HepG2 (cell line): ENCODE results near the gene SURF1. TPM values are rescaled to one million over a fixed set of nuclear protein-coding genes. Genes with fewer than 3 reads are reported as not detected.

Source experiments
- HNRNPUL1 ChIP-seq: fragments of 200-400 bp; formaldehyde crosslinking; IDR thresholded peaks from 2 replicates; pipeline ENCODE4 v1.6.1; 2017; ENCODE audit warnings: low read depth, mild to moderate bottlenecking, low read length, moderate library complexity
- ISX ChIP-seq: sonication (generic); formaldehyde crosslinking; conservative IDR thresholded peaks from 2 replicates; pipeline ENCODE4 v1.5.0; 2020; ENCODE audit warnings: missing genetic modification reagents
- MED1 ChIP-seq: sonication (generic); formaldehyde crosslinking; IDR thresholded peaks from 2 replicates; pipeline ENCODE4 v1.4.0; 2020; ENCODE audit warnings: missing genetic modification reagents
- NCOR1 ChIP-seq: fragments of 200-600 bp; sonication (generic); IDR thresholded peaks from 2 replicates; pipeline ENCODE4 v1.7.0; 2017; ENCODE audit warnings: antibody characterized with exemption, low read length, borderline replicate concordance
- PITX1 ChIP-seq: sonication (generic); formaldehyde crosslinking; IDR thresholded peaks from 2 replicates; pipeline ENCODE4 v1.5.1; 2020; ENCODE audit warnings: mild to moderate bottlenecking, missing genetic modification reagents
- RFXAP ChIP-seq: sonication (generic); formaldehyde crosslinking; IDR thresholded peaks from 2 replicates; pipeline ENCODE4 v1.4.0; 2020; ENCODE audit warnings: missing genetic modification reagents, borderline replicate concordance
- TGIF2 ChIP-seq: IDR thresholded peaks from 2 replicates; pipeline ENCODE4 v1.6.1; 2016; ENCODE audit warnings: control low read depth, missing compliant biosample characterization
- ZKSCAN8 ChIP-seq: IDR thresholded peaks from 2 replicates; pipeline ENCODE4 v1.6.1; 2016; ENCODE audit warnings: borderline replicate concordance, missing genetic modification reagents, missing compliant biosample characterization
- ZNF101 ChIP-seq: sonication (generic); formaldehyde crosslinking; IDR thresholded peaks from 2 replicates; pipeline ENCODE4 v1.4.0; 2020; ENCODE audit warnings: mild to moderate bottlenecking, low read depth, missing genetic modification reagents, borderline replicate concordance
- ZNF557 ChIP-seq: sonication (generic); formaldehyde crosslinking; IDR thresholded peaks from 2 replicates; pipeline ENCODE4 v1.4.0; 2020; ENCODE audit warnings: missing genetic modification reagents
- polyA plus RNA-seq, 8 experiments: library from polyadenylated mRNA; depleted of rRNA in 3 of 8; stranded (reverse) in 7 of 8; unstranded in 1 of 8; fragments of >200 nt; fragmentation: Illumina TruSeq in 4 of 8; extraction: Trizol in 4 of 8; gene quantifications; 2 replicates each; pipeline versions ENCODE4 v1.2.1 to v1.2.3, GENCODE V29; 2011 to 2016; ENCODE audit warnings: low read depth in 4 of 8, missing spikeins in 1 of 8, mixed read lengths in 1 of 8; ENCODE audit not compliant: insufficient read depth in 1 of 8
- total RNA-seq, 5 experiments: library from RNA; depleted of rRNA; stranded (reverse); fragments of >200 nt; fragmentation: Illumina TruSeq; extraction: Trizol; gene quantifications; 2 replicates each; pipeline ENCODE4 v1.2.3, GENCODE V29; 2016; ENCODE audit warnings: low read depth in 1 of 5
- TF ChIP-seq, protein P1 (sequence below), 2 experiments: sonication (generic) in 1 of 2; formaldehyde crosslinking in 1 of 2; IDR thresholded peaks; 2 replicates each; pipeline versions ENCODE4 v1.4.0 to v1.6.1; 2018 to 2020; ENCODE audit warnings: missing genetic modification reagents in 2 of 2, borderline replicate concordance in 1 of 2, low read depth in 1 of 2, mild to moderate bottlenecking in 1 of 2, missing biosample characterization in 1 of 2
- TF ChIP-seq, protein P2 (sequence below): sonication (generic); formaldehyde crosslinking; IDR thresholded peaks from 2 replicates; pipeline ENCODE4 v1.5.0; 2020; ENCODE audit warnings: missing genetic modification reagents
- TF ChIP-seq, protein P3 (sequence below): fragments of 450-650 bp; IDR thresholded peaks from 2 replicates; pipeline ENCODE4 v1.6.1; 2017; ENCODE audit warnings: mild to moderate bottlenecking
- TF ChIP-seq, protein P4 (sequence below): sonication (generic); formaldehyde crosslinking; IDR thresholded peaks from 2 replicates; pipeline ENCODE4 v1.9.0; 2021; ENCODE audit warnings: missing genetic modification reagents, borderline replicate concordance
- TF ChIP-seq, protein P5 (sequence below): sonication (generic); formaldehyde crosslinking; IDR thresholded peaks from 2 replicates; pipeline ENCODE4 v1.4.0; 2020; ENCODE audit warnings: missing genetic modification reagents

The SURF1 gene
- total and polyA plus RNA-seq, 2 of the 13 experiments (the other 11 are each of a cell fraction or from before 2014, with no cell fraction given), result 17.8 to 40.7 TPM

DNA sequence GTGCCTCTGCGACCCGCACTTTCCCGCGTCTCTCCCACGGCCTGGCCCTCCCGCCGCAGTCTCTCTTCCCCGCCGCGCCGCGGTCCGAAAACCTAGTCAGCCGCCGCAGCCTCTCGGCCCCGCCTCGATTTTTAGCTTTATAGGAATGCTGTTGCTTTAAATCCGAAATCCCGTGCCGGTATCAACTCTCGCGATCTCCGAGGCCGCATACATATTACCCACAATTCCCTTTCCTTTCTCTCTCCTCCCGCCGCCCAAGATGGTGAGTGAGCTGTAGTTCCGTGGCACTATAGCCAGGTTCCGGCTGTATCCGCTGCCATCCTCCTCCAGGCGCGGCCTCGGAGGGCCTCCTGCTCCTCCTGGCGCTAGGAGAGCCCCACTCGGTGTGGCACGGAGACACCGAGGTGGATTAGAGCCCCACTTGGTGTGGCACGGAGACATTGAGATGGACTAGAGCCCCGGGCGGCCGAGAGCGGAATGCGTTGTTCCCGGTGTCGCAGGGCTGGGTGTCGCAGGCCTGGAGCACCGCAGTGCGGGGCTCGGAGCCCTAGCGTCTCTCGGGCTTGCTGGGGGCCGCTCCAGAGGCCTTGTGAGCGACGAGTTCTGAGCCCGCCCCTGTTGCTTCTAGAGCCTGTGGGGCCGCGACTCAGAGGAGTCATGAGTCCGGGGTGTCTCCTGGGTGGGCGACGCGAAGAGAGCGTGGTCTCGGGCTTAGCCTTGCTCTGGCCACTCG lies 8.1 kb downstream of the SURF1 start, which contains the start of the genes MED22 and RPL7A (continued):
- TF ChIP-seq, protein P1, sequence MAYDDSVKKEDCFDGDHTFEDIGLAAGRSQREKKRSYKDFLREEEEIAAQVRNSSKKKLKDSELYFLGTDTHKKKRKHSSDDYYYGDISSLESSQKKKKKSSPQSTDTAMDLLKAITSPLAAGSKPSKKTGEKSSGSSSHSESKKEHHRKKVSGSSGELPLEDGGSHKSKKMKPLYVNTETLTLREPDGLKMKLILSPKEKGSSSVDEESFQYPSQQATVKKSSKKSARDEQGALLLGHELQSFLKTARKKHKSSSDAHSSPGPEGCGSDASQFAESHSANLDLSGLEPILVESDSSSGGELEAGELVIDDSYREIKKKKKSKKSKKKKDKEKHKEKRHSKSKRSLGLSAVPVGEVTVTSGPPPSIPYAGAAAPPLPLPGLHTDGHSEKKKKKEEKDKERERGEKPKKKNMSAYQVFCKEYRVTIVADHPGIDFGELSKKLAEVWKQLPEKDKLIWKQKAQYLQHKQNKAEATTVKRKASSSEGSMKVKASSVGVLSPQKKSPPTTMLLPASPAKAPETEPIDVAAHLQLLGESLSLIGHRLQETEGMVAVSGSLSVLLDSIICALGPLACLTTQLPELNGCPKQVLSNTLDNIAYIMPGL (CRISPR knock-in tag; IDR thresholded peaks at IDR 0.05; ENCODE audit: borderline replicate concordance in 1 of 2, low read depth in 1 of 2), result peak; percentile 82 to 87; a peak in 3 of 4 replicates
- TF ChIP-seq, protein P2, sequence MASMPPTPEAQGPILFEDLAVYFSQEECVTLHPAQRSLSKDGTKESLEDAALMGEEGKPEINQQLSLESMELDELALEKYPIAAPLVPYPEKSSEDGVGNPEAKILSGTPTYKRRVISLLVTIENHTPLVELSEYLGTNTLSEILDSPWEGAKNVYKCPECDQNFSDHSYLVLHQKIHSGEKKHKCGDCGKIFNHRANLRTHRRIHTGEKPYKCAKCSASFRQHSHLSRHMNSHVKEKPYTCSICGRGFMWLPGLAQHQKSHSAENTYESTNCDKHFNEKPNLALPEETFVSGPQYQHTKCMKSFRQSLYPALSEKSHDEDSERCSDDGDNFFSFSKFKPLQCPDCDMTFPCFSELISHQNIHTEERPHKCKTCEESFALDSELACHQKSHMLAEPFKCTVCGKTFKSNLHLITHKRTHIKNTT, result no peak
- TF ChIP-seq TGIF2 (CRISPR knock-in tag), result peak; percentile 56; the same call in 1 of the 2 replicates
- TF ChIP-seq, protein P3, sequence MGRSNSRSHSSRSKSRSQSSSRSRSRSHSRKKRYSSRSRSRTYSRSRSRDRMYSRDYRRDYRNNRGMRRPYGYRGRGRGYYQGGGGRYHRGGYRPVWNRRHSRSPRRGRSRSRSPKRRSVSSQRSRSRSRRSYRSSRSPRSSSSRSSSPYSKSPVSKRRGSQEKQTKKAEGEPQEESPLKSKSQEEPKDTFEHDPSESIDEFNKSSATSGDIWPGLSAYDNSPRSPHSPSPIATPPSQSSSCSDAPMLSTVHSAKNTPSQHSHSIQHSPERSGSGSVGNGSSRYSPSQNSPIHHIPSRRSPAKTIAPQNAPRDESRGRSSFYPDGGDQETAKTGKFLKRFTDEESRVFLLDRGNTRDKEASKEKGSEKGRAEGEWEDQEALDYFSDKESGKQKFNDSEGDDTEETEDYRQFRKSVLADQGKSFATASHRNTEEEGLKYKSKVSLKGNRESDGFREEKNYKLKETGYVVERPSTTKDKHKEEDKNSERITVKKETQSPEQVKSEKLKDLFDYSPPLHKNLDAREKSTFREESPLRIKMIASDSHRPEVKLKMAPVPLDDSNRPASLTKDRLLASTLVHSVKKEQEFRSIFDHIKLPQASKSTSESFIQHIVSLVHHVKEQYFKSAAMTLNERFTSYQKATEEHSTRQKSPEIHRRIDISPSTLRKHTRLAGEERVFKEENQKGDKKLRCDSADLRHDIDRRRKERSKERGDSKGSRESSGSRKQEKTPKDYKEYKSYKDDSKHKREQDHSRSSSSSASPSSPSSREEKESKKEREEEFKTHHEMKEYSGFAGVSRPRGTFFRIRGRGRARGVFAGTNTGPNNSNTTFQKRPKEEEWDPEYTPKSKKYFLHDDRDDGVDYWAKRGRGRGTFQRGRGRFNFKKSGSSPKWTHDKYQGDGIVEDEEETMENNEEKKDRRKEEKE, result no peak
- TF ChIP-seq, protein P4, sequence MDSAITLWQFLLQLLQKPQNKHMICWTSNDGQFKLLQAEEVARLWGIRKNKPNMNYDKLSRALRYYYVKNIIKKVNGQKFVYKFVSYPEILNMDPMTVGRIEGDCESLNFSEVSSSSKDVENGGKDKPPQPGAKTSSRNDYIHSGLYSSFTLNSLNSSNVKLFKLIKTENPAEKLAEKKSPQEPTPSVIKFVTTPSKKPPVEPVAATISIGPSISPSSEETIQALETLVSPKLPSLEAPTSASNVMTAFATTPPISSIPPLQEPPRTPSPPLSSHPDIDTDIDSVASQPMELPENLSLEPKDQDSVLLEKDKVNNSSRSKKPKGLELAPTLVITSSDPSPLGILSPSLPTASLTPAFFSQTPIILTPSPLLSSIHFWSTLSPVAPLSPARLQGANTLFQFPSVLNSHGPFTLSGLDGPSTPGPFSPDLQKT (CRISPR knock-in tag), result no peak
- TF ChIP-seq NCOR1, result peak; percentile 42; the same call in 1 of the 2 replicates
- TF ChIP-seq RFXAP (CRISPR knock-in tag), result peak; percentile 71; the same call in 1 of the 2 replicates
- TF ChIP-seq HNRNPUL1, result no peak
- peak; percentile 86; the same call in 1 of the 2 replicates for TF ChIP-seq PITX1
- 0 out of 2 replicates have a peak, but pooled peaks have one; percentile 80 for TF ChIP-seq ZNF557 (CRISPR knock-in tag)
- peak; percentile 83; the same call in 1 of the 2 replicates for TF ChIP-seq ZKSCAN8 (CRISPR knock-in tag)
- TF ChIP-seq ISX (CRISPR knock-in tag), result no peak
- peak; percentile 64; the same call in 1 of the 2 replicates for TF ChIP-seq MED1
- no peak for TF ChIP-seq ZNF101 (CRISPR knock-in tag)
- TF ChIP-seq, protein P5, sequence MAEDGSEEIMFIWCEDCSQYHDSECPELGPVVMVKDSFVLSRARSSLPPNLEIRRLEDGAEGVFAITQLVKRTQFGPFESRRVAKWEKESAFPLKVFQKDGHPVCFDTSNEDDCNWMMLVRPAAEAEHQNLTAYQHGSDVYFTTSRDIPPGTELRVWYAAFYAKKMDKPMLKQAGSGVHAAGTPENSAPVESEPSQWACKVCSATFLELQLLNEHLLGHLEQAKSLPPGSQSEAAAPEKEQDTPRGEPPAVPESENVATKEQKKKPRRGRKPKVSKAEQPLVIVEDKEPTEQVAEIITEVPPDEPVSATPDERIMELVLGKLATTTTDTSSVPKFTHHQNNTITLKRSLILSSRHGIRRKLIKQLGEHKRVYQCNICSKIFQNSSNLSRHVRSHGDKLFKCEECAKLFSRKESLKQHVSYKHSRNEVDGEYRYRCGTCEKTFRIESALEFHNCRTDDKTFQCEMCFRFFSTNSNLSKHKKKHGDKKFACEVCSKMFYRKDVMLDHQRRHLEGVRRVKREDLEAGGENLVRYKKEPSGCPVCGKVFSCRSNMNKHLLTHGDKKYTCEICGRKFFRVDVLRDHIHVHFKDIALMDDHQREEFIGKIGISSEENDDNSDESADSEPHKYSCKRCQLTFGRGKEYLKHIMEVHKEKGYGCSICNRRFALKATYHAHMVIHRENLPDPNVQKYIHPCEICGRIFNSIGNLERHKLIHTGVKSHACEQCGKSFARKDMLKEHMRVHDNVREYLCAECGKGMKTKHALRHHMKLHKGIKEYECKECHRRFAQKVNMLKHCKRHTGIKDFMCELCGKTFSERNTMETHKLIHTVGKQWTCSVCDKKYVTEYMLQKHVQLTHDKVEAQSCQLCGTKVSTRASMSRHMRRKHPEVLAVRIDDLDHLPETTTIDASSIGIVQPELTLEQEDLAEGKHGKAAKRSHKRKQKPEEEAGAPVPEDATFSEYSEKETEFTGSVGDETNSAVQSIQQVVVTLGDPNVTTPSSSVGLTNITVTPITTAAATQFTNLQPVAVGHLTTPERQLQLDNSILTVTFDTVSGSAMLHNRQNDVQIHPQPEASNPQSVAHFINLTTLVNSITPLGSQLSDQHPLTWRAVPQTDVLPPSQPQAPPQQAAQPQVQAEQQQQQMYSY, result no peak
